Breast epithelium (tissue), 3 donors: ENCODE data around the gene TIMD4.

Experiments
- CTCF ChIP-seq, 3 donors: fragments of 450-650 bp; IDR thresholded peaks; one replicate each; pipeline ENCODE4 v1.5.1; 2016 to 2017; ENCODE audit warnings: antibody characterized with exemption in 3 of 3, mild to moderate bottlenecking in 3 of 3, moderate library complexity in 3 of 3
- POLR2A ChIP-seq: fragments of 450-650 bp; IDR thresholded peaks from one replicate; pipeline ENCODE4 v1.6.1; 2016; ENCODE audit warnings: antibody characterized with exemption, mild to moderate bottlenecking, moderate library complexity
- POLR2AphosphoS5 ChIP-seq, 3 donors: sonication (generic); formaldehyde crosslinking; IDR thresholded peaks; one replicate each; pipeline ENCODE4 v1.6.1; 2017; ENCODE audit warnings: antibody characterized with exemption in 3 of 3

- TF ChIP-seq POLR2AphosphoS5 (IDR thresholded peaks at IDR 0.05) (no peak), POLR2A (no peak), CTCF (IDR thresholded peaks at IDR 0.05) (no peak)
These were observed 69.5 kb downstream of the TIMD4 start for GRCh38 chr5:156893517-156893916.
